GM12875 (cell line): ENCODE measurements around the gene ANO2.

Experiments used
- H3K4me3 ChIP-seq: one replicate; pipeline ENCODE4 v1.5.1; 2011; ENCODE audit warnings: low read depth, low read length, control low read depth
- CTCF ChIP-seq: IDR thresholded peaks from 2 replicates; pipeline ENCODE4 v1.5.1; 2011; ENCODE audit warnings: low read depth, mild to moderate bottlenecking, control low read depth, inconsistent platforms, low read length, moderate library complexity, borderline replicate concordance; ENCODE audit not compliant: insufficient read depth

ANO2 gene

GRCh38 chr12:5581019-5581418, 364.0 kb downstream of the ANO2 start:
- H3K4me3 ChIP-seq: no peak overlapping the region
- no peak for TF ChIP-seq CTCF

GRCh38 chr12:5578775-5579174, 366.3 kb downstream of the ANO2 start:
- TF ChIP-seq CTCF: no peak
- H3K4me3 ChIP-seq: no peak overlapping the region

DNA sequence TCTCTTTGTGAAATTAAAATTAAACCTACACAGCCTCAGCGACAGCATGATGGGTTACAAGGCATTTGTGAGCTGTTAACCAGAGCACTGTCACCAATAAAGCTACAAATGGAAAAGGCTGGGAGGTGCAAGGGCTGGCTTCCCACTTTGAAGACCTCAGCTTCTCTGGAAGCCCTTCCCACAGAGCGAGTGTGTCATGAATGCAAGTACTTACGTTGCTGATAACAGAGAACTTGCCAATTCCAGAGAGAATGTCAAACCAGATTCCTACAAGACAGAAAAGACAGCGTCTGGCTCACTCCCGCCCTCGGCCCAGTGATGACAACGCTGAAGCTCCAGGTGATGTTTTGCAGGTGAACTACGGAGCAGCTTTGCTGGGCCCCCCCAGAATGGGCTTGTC, 367.3 kb downstream of the ANO2 start:
- H3K4me3 ChIP-seq: no peak overlapping the region
- no peak for TF ChIP-seq CTCF

DNA sequence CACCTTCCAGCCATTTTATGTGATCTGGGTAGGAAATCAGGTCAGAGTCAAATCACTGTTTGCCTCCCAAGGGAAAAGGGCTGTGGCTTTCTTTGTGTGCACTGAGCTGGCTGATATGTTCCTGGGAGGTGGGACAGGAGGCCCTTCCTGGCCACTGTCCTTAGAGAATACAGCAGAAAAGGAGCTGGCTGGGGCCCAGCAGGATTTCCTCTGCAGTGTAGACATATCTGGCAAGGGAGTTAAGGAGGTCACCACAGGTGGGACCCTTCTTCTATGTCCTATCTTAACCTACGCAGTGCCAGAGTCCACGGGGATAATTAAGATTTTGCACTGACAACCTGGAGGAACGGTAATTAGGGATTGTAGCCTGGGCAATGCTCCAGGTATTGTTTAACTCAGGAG, 367.8 kb downstream of the ANO2 start:
- no peak for TF ChIP-seq CTCF
- no peak overlapping the region for H3K4me3 ChIP-seq

GRCh38 chr12:5575987-5576386, 369.1 kb downstream of the ANO2 start:
- TF ChIP-seq CTCF: no peak
- H3K4me3 ChIP-seq: no peak overlapping the region

DNA sequence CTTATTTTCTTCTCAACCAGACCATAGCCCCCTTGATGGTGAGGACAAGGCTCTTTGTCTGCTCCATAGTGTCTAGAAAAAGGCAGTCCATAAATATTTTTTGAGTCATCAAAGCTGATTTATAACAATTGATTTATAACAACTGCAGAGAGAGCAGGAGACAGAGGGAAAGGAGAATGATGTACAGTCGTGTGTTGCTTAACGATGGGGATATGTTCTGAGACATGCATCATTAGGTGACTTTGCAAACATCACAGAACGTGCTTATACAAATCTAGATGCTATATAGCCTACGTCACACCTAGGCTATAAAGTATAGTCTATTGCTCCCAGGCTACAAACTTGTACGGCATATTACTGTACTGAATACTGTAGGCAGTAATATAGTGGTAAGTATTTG, 369.8 kb downstream of the ANO2 start:
- no peak overlapping the region for H3K4me3 ChIP-seq
- TF ChIP-seq CTCF: no peak

- no peak overlapping the region for H3K4me3 ChIP-seq
- TF ChIP-seq CTCF: no peak
Observed at GRCh38 chr12:5573390-5573789, 371.7 kb downstream of the ANO2 start.
